Measurements from ENCODE around the gene MMP10.

The MMP10 gene

GRCh38 chr11:102729849-102730815, 50.3 kb downstream of the MMP10 start:
- H3K4me3 ChIP-seq (ENCODE audit: low read length), result no peak overlapping the region
- DNase-seq (ENCODE audit: low read depth), result no peak
- TF ChIP-seq CTCF (conservative IDR thresholded peaks at IDR 0.05; ENCODE audit: low read depth, low read length), result no peak

DNA sequence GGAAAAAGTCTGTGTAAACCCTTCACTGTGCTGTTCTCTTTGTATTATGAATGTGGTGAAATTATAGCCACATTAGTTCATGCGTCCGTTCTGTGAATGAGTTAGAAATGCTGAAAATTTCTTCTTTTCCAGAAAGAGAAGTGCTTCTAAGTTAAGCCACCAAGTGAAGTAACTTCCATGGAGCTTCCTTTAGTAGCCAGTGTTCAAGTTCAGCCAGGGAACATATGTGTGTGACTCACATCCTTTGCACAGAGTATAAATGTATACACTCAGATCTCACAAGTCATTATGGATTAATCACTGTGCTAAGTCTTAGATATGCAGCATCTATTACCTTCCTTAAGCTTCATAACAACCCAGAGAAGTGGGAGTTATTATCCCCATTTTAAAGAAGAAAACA, 52.5 kb downstream of the MMP10 start:
- TF ChIP-seq CTCF (conservative IDR thresholded peaks at IDR 0.05; ENCODE audit: low read depth, low read length), result no peak
- DNase-seq (ENCODE audit: low read depth), result peak; percentile 33

DNA sequence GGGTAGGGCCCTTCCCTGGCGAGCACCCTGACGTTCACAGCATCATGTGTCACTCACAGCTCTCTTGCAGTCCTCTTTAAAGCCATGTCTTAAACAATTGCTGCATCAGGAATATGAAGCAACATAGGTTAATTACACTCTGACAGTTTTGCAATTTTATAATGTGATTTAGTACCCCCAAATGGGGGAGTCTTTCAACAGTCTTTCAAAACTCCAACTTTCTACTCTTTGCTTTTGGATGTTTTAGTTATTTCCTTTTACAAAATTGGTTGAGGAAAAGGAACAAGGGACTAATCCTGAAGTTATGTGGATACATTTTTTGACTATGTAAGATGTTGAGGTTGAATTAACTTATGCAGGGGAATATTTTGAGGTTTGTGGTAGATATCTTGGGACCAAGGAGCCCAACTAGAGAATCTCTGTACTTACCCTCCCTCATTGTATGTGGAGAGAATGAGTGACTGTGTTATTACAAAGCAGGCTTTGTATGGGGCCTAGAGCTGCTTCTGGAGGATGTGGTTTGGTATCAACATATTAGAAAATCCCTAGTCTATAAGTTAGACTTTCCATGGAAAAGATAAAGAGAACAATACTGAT, 55.4 kb downstream of the MMP10 start, which contains the start of gene MMP8:
Gene MMP8 (minus strand): TSS at position 51 of the 597 bp plus-strand sequence. CDS start 99 bp downstream, outside the sequence.
- no peak for TF ChIP-seq CTCF (conservative IDR thresholded peaks at IDR 0.05; ENCODE audit: low read depth, low read length)
- H3K4me3 ChIP-seq (ENCODE audit: low read length), result no peak within 1 kb of the TSS
- DNase-seq (ENCODE audit: low read depth), result no peak

More for the DNA sequence above, 52.5 kb downstream of the MMP10 start:
- no peak overlapping the region for H3K4me3 ChIP-seq (ENCODE audit: low read length)

- no peak for TF ChIP-seq CTCF (conservative IDR thresholded peaks at IDR 0.05; ENCODE audit: low read depth, low read length)
- no peak overlapping the region for H3K4me3 ChIP-seq (ENCODE audit: low read length)
- DNase-seq (ENCODE audit: low read depth), result no peak
Observed at GRCh38 chr11:102722821-102723220, 57.6 kb downstream of the MMP10 start.

All from retinal pigment epithelial cell (primary cell).